Glomerular visceral epithelial cell (primary cell): Measurements from ENCODE around the gene PCBP1.
"Not testable (repeated sequence)": the region's sequence is repeated elsewhere in the genome, so short reads cannot be mapped to it uniquely, and the experiment has no call there.

ENCODE experiments used
- DNase-seq: peaks from one replicate; pipeline ENCODE4 v3.0.0-alpha.2; 2016; ENCODE audit errors: extremely low spot score

Gene PCBP1

DNA sequence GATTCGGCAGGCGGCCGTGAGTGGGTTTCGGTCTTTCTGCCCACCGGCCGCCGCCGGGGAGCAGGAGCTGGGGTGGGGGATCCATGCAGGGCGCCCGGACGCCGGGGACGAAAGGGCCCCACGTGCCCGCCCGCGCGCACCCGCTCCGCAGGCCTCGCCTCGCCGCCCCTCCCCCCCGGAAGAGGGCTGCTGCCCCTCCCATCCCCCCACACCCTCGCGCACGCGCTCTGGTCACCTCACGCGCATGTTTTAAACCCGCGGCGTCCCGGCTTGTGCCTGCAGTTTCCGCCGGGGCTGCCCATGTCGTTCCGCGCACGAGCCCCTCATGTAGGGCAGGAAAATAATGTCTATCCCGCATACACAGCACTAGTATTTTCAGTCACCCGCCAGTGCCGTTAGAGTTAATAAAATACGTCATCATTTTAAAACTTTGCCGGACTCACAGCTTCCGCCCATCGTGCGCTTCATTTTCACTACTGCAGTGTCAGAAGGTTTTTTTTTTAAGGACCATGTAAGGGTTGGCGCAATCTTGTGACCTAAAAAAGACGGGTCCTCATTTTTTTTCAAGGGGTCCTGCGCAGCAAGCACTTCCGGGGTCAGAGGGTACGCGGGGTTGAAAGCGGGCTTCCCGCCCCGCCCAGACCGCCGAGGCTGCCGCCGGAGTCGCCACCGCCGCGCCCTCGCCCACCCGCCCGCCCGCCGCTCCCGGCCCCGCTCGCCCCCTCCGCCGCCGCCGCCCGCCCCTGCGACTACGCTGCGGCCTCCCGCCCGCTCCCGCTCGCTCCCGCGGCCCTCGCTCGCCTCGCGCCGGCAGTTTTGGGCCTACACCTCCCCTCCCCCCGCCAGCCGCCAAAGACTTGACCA is at the start of gene PCBP1:
Gene PCBP1 (plus strand): TSS at position 640 of the 864 bp plus-strand sequence. CDS start 267 bp downstream, outside the sequence.
- peak; percentile 91 for DNase-seq

DNA sequence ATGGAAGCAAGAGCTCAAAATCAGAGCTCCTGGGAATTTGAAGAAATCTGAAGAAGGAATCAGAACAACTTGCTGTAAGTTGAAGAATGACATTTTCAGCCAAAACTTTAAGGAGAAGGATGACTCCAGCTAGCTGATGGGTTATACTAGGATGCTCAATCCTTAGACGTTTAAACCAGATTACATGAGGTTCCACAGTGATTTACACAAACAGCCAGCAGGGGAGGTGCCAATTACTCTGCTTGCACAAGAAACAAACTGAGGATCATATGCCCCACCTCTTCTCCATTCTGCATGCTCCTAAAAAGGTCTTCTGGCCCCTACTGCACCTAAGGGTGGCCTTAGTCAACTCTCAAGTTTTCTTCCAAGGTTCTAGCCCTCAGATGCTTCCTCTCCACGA is 47.9 kb upstream of the PCBP1 start:
- no peak for DNase-seq

DNA sequence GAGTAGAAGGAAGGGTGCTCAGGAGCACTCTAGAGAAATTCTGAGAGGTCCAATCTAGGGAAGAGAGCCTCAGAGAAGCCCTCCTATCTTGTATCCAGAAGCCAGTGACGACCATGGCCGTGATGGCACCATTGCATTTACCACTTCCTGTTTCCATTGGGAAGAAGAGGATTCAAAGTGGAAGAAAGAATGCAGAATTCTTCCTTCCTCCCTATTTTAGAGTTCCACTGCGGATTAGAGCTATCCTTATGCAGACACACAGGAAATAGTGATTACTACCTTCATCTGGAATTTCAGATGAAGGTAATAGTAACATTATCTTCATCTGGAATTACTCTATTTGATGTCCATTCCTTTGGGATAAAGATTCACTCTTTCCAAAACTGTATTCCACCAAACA is 45.6 kb upstream of the PCBP1 start:
- no peak for DNase-seq

DNA sequence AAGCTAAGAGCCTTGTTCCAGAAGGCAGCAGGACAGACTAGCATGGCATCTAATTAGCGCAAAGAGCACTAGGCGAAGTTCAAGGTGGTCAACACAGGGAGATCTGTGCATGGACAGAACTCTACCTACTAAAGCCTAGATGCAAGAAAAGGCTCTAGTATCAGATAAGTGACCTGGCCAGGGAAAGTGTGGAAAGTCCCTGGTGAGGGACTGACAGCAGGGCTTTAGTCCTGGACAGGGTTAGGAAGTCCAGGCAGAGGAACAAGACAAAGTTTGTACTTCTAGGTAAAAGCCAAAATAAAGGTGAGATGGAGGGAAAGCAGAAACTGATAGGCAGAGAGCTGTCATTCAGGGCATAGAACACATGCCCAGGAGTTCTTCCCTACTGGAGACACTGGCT is 45.0 kb upstream of the PCBP1 start:
- no peak for DNase-seq

DNA sequence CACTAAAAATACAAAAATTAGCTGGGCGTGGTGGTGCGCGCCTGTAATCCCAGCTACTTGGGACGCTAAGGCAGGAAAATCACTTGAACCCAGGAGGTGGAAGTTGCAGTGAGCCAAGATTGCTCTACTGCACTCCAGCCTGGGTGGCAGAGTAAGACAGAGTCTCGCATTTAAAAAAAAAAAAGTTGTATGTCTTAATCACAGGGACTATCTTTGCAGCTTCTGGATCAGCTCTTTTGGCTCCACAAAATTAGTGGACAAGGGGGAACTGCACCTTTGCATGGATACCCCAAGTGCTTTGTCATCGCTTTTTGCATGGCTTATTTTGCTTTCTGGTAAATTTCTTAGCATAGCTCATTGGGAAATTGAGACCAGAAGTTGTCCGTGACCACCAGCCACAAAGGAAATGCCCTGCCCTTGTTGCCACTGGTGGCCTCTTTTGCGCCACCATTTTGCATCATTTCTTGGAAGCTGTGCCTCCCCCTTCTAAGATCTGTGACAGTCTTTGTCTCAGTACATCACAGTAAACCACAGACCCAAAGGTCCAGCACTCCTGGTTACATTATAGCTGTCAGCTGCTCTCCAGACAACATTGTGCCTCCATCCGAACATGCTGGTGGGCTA is 43.9 kb upstream of the PCBP1 start:
- no peak for DNase-seq

DNA sequence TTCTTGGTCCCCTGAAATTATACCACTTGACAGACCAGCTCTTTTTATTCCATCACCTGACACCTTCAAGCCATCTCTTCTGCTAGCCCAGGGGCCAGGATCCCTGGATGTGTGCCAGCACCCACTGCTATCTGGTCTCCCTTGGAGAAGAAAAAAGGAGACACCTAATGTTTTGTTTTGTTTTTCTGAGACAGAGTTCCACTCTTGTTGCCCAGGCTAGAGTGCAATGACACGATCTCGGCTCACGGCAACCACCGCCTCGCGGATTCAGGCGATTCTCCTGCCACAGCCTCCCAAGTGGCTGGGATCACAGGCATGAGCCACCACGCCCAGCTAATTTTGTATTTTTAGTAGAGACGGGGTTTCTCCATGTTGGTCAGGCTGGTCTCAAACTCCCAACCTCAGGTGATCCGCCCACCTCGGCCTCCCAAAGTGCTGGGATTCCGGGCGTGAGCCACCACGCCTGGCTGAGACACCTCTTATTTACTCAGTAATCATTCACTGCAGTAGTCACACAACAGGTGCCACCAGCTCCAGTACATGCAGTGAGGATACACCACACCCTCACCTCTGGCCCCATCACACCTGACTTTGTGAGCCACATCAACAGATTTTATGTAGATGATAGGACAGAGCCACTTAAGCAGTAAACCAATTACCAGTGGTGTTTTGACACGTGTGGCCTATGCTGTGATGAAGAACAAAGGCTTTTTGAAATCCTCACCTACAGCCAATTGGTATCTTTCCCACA is 42.8 kb upstream of the PCBP1 start:
- no peak for DNase-seq

DNA sequence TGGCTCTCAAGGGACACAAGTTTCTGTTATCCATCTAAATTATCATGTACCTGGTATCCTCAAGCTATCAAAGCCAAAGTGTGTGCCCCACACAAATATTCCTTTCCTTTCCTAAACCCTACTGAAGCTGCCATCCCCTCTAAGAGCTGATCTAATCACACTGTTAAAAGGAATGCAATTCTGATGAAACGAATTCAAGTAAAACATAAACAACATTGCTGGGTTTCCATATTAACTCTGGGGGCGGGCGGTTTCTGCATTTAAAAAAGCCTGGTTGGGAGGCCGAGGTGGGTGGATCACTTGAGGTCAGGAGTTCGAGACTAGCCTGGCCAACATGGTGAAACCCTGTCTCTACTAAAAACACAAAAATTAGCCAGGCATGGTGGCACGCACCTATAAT is 41.9 kb upstream of the PCBP1 start:
- no peak for DNase-seq

DNA sequence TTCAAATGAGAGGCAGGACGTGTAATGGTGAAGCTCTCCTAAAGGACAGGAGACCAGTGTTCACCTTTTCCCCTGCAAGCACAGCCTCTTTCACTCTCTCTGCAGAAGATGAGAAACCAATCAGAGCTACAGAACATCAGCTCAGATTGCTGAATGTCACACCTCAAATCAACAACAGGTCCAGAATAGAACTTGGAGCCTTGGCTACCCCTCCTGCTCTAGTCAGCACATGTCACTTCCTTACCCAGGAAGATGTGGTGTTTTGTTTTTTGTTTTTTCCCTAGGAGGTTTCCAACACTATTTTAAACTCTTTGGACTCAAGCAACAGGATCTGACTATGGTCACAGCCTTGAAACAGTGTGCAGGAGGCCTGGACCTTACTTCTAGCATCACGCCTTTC is 41.3 kb upstream of the PCBP1 start:
- DNase-seq: no peak

DNA sequence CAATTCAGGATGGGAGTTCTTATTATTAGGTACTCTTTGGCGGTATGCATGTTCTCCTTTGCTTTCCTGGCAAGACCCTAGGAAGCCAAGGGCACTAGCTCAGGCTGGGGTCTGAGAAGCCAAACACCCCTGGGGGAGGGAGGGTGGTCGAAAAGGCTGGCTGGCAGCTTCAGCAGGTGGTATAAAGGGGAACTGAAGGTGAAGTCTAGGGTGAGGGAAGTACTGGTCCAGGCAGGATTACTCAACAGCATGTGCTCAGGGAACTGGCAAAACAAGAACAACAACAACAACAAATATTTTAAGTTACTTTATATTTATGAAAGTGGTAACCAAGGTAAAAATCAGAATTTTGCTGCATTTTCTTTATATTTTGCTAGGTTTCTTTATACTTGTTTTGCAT is 40.7 kb upstream of the PCBP1 start:
- no peak for DNase-seq

DNA sequence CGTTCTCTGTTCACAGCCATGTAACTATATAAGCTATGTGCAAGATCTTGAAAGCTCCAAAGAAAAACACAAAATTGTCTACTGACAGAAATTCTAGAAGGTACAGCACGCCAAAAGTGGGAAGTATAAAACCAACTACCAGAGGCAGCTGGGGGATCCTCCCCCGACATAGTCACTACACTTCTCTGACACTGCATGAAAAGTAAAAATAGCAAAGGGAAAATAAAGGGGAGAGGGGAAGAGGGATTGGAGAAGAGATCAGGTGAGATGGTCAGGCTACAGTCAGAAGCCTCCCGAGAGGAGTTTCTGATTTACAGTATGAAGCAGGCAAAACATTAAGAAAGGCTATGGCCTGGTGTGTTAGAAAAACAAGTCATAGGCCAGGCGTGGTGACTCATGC is 39.8 kb upstream of the PCBP1 start:
- DNase-seq: no peak

DNA sequence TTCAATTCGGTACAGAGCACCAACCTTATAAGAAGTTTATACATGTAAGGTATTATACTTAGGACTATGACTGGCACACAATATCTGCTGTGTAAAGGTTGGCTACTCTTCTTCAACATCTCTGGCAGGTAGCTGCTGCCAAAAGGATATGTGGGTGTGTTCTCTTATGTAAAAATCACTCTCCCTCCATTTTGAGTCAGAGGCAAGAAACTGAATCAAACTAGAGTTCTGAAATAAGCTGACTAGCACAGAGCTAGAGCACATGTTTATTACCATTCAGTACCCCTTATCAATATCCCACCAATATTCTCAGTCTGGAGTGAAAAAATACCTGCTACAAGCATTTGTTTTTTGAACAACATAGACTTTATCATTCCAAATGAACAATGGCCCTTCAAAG is 38.0 kb upstream of the PCBP1 start:
- DNase-seq: no peak

DNA sequence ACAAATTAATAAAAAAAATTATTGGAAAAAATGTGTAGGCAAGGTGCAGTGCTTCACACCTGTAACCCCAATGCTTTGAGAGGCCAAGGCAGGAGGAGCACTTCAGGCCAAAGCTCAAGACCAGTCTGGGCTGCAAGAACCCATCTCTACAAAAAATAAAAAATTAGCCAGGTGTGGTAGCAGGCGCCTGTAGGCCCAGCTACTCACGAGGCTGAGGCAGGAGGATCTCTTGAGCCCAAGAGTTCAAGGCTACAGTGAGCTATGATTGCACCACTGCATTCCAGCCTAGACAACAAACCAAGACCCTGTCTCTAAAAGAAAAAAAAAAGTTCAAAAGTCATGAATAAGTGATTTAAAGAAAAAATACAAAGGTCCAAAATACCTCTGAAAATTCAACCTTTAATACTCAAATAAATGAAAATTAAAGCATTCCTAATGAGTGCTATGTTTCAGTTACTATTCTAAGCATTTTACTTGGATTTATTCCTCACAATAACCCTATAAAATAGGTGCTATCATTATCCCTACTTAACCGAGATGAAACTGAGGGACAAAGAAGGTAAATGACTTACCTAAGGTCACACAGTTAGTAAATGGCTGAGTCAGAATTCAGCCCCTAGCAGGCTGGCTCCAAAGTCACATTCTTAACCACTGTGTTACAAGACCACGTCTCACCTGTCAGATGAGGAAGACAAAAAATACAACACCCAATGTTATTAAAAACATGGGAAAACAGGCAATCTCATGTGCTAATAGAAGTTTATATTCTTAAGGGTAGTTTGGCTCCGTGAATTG is 36.4 kb upstream of the PCBP1 start:
- DNase-seq: no peak

DNA sequence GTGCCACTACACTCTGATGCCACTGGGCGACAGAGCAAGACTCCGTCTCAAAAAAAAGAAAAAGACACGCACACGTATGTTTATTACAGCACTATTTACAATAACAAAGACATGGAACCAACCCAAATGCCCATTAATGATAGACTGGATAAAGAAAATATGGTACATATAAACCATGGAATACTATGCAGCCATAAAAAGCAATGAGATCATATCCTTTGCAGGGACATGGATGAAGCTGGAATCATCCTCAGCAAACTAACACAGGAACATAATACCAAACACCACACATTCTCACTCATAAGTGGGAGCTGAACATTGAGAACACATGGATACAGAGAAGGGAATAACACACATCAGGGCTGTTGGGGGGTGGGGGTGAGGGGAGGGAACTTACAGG is 32.0 kb upstream of the PCBP1 start:
- not testable (repeated sequence) for DNase-seq

DNA sequence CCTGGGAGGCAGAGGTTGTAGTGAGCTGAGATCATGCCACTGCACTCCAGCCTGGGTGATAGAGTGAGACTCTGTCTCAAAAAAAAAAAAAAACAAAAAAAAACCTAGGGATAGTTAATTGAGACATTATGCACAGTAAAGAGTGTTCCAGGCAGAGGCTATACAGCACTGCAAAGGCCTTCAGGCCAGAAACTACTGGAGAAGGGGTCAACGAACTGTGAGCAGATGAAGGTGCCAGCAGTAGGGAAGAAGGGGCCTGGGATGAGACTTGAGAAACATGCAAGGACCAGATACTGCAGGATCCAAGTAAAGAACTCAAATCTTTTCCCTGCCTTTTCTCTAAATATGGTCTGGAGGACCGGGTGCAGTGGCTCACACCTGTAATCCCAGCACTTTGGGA is 26.0 kb upstream of the PCBP1 start:
- no peak for DNase-seq

DNA sequence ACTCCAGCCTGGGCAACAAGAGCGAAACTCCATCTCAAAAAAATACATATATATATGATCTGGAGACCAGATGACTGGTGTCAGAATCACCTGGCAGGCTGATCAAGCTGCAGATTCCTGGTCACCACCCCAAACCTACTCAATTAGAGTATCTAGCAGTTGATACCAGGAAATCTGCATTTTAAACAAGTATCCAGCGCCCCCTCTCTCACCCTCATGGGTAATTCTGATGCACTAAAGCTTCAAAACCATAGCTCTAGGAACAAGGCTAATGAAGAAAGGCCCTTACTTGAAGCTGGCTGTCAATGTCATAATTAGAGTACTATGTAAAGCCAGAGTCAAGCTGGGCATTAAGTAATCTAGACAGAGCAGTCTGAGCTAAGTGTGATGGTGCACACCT is 25.0 kb upstream of the PCBP1 start:
- DNase-seq: no peak

DNA sequence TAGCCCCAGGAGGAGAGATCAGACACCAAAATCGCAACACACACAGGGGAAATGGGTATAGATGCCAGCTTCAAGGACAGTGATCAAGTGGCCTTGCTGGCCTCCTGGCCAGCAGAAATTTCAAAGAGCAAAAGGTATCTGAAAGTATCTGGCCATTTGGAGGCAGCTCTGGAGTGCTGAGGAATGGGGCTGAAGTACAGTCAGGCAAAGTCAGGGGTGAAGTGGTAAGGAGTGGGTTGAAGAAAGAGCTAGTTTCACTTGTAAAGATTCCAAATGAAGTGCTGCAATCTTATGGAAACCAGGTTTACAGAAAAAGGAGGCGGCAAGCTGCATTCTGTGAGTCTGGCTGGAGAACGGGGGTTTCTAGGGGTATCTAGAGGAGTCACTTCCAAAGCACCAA is 19.2 kb upstream of the PCBP1 start:
- DNase-seq: no peak

DNA sequence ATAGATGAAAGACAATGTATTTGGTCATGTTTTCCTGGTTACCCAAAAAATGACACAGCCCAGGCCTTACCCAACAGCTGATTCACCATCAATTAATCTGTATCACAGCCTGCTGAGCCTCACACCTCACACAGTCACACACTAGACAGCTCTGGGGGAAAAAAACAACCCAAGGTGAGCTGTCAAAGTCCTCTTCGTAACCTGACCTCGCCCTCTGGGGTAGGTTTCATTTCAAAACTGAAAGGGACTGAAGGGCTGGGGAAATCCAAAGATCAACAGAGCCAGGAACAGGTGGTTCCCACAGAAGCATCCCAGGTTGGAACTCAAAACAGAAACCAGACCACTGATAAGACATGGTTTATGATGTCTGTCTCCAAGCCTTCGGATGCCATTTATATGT is 18.2 kb upstream of the PCBP1 start:
- DNase-seq: no peak

DNA sequence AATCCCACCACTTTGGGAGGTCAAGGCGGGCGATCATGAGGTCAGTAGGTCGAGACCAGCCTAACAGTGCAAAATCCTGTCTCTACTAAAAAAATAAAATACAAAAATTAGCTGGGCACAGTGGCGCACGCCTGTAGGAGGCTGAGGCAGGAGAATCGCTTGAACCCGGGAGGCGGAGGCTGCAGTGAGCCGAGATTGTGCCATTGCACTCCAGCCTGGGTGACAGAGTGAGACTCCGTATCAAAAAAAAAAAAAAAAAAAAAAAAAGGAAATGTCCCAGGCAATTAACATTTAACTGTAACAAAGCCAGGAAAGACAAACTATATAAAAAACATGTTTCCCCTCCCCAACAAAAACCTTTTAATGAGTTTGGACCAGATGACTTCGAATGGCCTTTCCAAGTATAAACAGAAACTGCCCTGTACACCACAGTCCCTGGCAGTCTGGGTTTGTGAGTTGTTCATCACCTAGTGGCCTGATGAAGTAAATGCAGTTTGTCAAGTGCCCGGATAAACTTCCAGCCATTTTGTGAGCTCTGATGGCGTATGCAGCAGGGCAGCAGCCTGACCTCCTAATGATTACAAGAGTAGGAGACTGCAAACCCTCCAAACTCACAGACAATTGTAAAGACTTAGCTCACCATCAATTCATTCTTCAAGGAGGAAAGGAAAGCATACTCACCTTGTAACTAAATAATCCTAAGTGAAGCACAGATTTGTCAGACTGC is 16.6 kb upstream of the PCBP1 start:
- DNase-seq: peak; percentile 71

DNA sequence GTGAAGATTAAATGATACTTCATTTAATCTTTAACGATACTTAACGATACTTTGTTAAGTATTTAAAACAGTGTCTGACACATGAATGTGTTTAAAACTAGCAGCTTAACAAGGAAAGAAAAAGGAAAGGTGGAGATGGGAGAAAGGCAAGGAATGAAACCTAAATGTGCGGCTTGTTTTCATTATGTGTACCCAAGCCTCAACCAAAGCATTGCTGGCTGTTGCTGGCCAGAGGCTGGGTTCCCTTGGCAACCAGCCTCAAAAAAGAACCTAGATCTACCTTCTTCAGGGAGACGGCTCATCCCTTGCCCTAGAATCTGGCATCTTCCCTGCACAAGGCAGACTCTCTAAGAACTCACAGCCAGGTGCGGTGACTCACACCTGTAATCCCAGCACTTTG is 13.8 kb upstream of the PCBP1 start:
- no peak for DNase-seq

DNA sequence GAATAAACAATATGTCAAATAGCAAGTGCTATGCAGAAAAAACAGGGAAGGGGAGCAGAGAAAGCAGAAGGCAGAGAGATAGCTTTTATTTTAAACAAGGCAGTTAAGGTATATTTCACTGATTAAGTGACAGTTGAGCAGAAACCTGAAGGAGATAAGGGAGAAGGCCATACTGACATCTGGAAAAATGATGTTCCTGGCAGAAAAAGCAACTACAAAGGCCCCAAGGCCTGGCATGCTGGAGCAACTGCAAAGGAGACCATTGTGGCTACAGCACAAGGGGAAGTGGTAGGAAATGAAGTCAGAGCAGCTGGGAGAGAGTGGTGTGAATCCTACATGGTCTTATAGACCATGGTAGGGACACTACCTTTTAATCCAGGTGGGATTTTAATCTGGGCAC is 8.9 kb upstream of the PCBP1 start:
- DNase-seq: no peak

DNA sequence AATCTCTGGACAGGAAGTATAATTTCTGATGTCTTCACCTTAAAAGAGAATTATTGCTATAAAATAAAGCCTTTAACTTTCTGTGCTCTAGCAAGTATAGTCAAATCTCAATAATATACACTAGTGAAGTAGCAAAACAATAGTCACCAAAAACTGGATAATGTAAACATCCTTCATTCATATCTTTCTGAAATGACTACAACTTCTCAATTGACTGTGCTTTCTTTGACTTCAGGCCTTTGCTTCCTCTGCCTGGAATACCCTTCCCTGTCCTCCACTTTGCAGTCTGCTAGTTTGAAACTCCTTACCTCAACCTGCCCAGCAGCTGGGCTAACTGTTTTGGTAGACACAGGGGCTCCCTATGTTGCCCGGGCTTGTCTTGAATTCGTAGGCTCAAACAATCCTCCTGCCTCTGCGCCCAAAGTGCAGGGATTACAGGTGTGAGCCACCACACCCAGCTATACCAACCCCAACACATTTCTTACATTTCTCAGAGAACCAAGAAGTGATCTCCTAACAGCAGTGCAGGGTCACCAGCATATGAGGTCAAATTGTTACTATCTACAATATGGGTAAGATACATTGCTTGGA is 6.6 kb upstream of the PCBP1 start:
- no peak for DNase-seq
